ENCODE measurements around the gene EEF1AKMT3.

The EEF1AKMT3 gene

GRCh38 chr12:57823131-57823907 is 50.9 kb downstream of the EEF1AKMT3 start:
- H3K4me3 ChIP-seq (ENCODE audit: low read depth, low read length), result no peak overlapping the region
- no peak for TF ChIP-seq CTCF (IDR thresholded peaks at IDR 0.05; ENCODE audit: borderline replicate concordance, insufficient read depth, low read depth, low read length)

- no peak overlapping the region for H3K4me3 ChIP-seq (ENCODE audit: low read depth, low read length)
- TF ChIP-seq CTCF (IDR thresholded peaks at IDR 0.05; ENCODE audit: borderline replicate concordance, insufficient read depth, low read depth, low read length), result no peak
Observed at GRCh38 chr12:57823908-57824640, 51.7 kb downstream of the EEF1AKMT3 start.

- TF ChIP-seq CTCF (IDR thresholded peaks at IDR 0.05; ENCODE audit: borderline replicate concordance, insufficient read depth, low read depth, low read length), result no peak
- H3K4me3 ChIP-seq (ENCODE audit: low read depth, low read length), result no peak overlapping the region
Observed at GRCh38 chr12:57825451-57825850, 53.0 kb downstream of the EEF1AKMT3 start.

GRCh38 chr12:57826400-57826799 is 54.0 kb downstream of the EEF1AKMT3 start:
- H3K4me3 ChIP-seq (ENCODE audit: low read depth, low read length), result no peak overlapping the region
- no peak for TF ChIP-seq CTCF (IDR thresholded peaks at IDR 0.05; ENCODE audit: borderline replicate concordance, insufficient read depth, low read depth, low read length)

- TF ChIP-seq CTCF (IDR thresholded peaks at IDR 0.05; ENCODE audit: borderline replicate concordance, insufficient read depth, low read depth, low read length), result no peak
- no peak overlapping the region for H3K4me3 ChIP-seq (ENCODE audit: low read depth, low read length)
Observed at GRCh38 chr12:57826966-57827365, 54.6 kb downstream of the EEF1AKMT3 start.

GRCh38 chr12:57829025-57829777 is 56.8 kb downstream of the EEF1AKMT3 start:
- TF ChIP-seq CTCF (IDR thresholded peaks at IDR 0.05; ENCODE audit: borderline replicate concordance, insufficient read depth, low read depth, low read length), result no peak
- H3K4me3 ChIP-seq (ENCODE audit: low read depth, low read length), result no peak overlapping the region

Data from GM12875 (cell line).